Duodenal mucosa (tissue), 2 donors: ENCODE data around the gene SMC6.

Experiments
- H3K27ac ChIP-seq: one replicate; pipeline ENCODE4 v1.7.0; 2013; ENCODE audit warnings: low read depth, low read length
- H3K27me3 ChIP-seq, 2 donors: one replicate each; pipeline ENCODE4 v1.7.0; 2013; ENCODE audit warnings: low read length in 2 of 2, control low read depth in 1 of 2; ENCODE audit not compliant: insufficient read depth in 2 of 2, control insufficient read depth in 1 of 2
- H3K36me3 ChIP-seq, 2 donors: one replicate each; pipeline ENCODE4 v1.7.0; 2013; ENCODE audit warnings: low read length in 2 of 2, control low read depth in 1 of 2; ENCODE audit not compliant: insufficient read depth in 2 of 2, control insufficient read depth in 1 of 2
- H3K4me1 ChIP-seq, 2 donors: one replicate each; pipeline ENCODE4 v1.7.0; 2013; ENCODE audit warnings: low read length in 2 of 2, control low read depth in 1 of 2; ENCODE audit not compliant: insufficient read depth in 2 of 2, control insufficient read depth in 1 of 2
- H3K4me3 ChIP-seq, 2 donors: one replicate each; pipeline ENCODE4 v1.7.0; 2013; ENCODE audit warnings: low read length in 2 of 2, low read depth in 1 of 2
- H3K9ac ChIP-seq, 2 donors: one replicate each; pipeline ENCODE4 v1.7.0; 2013; ENCODE audit warnings: low read length in 2 of 2, low read depth in 1 of 2
- H3K9me3 ChIP-seq, 2 donors: one replicate each; pipeline ENCODE4 v1.7.0; 2013; ENCODE audit warnings: low read length in 2 of 2, control low read depth in 1 of 2; ENCODE audit not compliant: control insufficient read depth in 1 of 2

SMC6 gene

GRCh38 chr2:17763641-17764333, 10.2 kb upstream of the SMC6 start:
- H3K9me3 ChIP-seq = no peaks in the 10 kb centered on the region
- H3K4me1 ChIP-seq = no peaks in the 10 kb centered on the region
- no peak overlapping the region for H3K9ac ChIP-seq
- H3K27ac ChIP-seq = no peak overlapping the region
- no peaks in the 10 kb centered on the region for H3K27me3 ChIP-seq
- H3K4me3 ChIP-seq = no peak overlapping the region
- peaks cover 0 to 3% of the 10 kb centered on the region in 2 donors for H3K36me3 ChIP-seq

GRCh38 chr2:17762451-17762850, 8.8 kb upstream of the SMC6 start:
- no peak overlapping the region for H3K27ac ChIP-seq
- H3K27me3 ChIP-seq = no peaks in the 10 kb centered on the region

GRCh38 chr2:17759805-17760204, 6.2 kb upstream of the SMC6 start:
- Histone ChIP-seq H3K36me3 (no peaks in the 10 kb centered on the region), H3K9ac (no peak overlapping the region), H3K27ac (no peak overlapping the region), H3K27me3 (no peaks in the 10 kb centered on the region), H3K4me1 (peaks cover 4 to 5% of the 10 kb centered on the region in 2 donors), H3K4me3 (no peak overlapping the region), H3K9me3 (no peaks in the 10 kb centered on the region)

More at GRCh38 chr2:17762451-17762850, 8.8 kb upstream of the SMC6 start:
- Histone ChIP-seq H3K9ac (no peak overlapping the region), H3K4me1 (no peaks in the 10 kb centered on the region), H3K9me3 (no peaks in the 10 kb centered on the region), H3K4me3 (no peak overlapping the region), H3K36me3 (peaks cover 0 to 3% of the 10 kb centered on the region in 2 donors)

GRCh38 chr2:17758118-17758517, 4.5 kb upstream of the SMC6 start:
- no peak overlapping the region for H3K4me3 ChIP-seq
- no peaks in the 10 kb centered on the region for H3K9me3 ChIP-seq
- H3K27me3 ChIP-seq = no peaks in the 10 kb centered on the region
- no peak overlapping the region for H3K9ac ChIP-seq
- H3K4me1 ChIP-seq = peaks cover 9% of the 10 kb centered on the region in 2 donors
- H3K27ac ChIP-seq = no peak overlapping the region
- no peaks in the 10 kb centered on the region for H3K36me3 ChIP-seq

GRCh38 chr2:17757321-17757720, 3.7 kb upstream of the SMC6 start:
- no peaks in the 10 kb centered on the region for H3K36me3 ChIP-seq
- H3K27me3 ChIP-seq = no peaks in the 10 kb centered on the region
- no peaks in the 10 kb centered on the region for H3K9me3 ChIP-seq
- no peak overlapping the region for H3K9ac ChIP-seq
- peaks cover 14 to 16% of the 10 kb centered on the region in 2 donors for H3K4me1 ChIP-seq
- H3K27ac ChIP-seq = no peak overlapping the region
- no peak overlapping the region for H3K4me3 ChIP-seq

GRCh38 chr2:17756668-17757067, 3.1 kb upstream of the SMC6 start:
- Histone ChIP-seq H3K36me3 (no peaks in the 10 kb centered on the region), H3K4me1 (peaks cover 17 to 21% of the 10 kb centered on the region in 2 donors), H3K9ac (no peak overlapping the region), H3K27ac (no peak overlapping the region), H3K9me3 (no peaks in the 10 kb centered on the region), H3K27me3 (no peaks in the 10 kb centered on the region), H3K4me3 (no peak overlapping the region)

GRCh38 chr2:17754773-17755425, 1.3 kb upstream of the SMC6 start:
- H3K27ac ChIP-seq = no peak overlapping the region
- no peaks in the 10 kb centered on the region for H3K9me3 ChIP-seq
- H3K9ac ChIP-seq = peak overlapping the region; percentile 65 to 79
- no peaks in the 10 kb centered on the region for H3K36me3 ChIP-seq
- H3K4me1 ChIP-seq = peaks cover 17 to 26% of the 10 kb centered on the region in 2 donors
- H3K4me3 ChIP-seq = peak overlapping the region; percentile 85 to 89
- H3K27me3 ChIP-seq = no peaks in the 10 kb centered on the region

GRCh38 chr2:17752892-17753802, 463 bp downstream of the SMC6 start:
- Histone ChIP-seq H3K36me3 (no peaks in the 10 kb centered on the region), H3K4me3 (peak overlapping the region; percentile 85 to 89)

GRCh38 chr2:17752246-17752645, 1.4 kb downstream of the SMC6 start:
- Histone ChIP-seq H3K27me3 (no peaks in the 10 kb centered on the region), H3K9me3 (no peaks in the 10 kb centered on the region), H3K27ac (no peak overlapping the region), H3K9ac (peak overlapping the region in 1 of 2 donors; percentile 79), H3K36me3 (no peaks in the 10 kb centered on the region), H3K4me3 (peak overlapping the region; percentile 85 to 89), H3K4me1 (peaks cover 17 to 26% of the 10 kb centered on the region in 2 donors)

More at GRCh38 chr2:17752892-17753802, 463 bp downstream of the SMC6 start:
- no peaks in the 10 kb centered on the region for H3K9me3 ChIP-seq
- peak overlapping the region; percentile 68 for H3K27ac ChIP-seq
- peak overlapping the region; percentile 75 to 79 for H3K9ac ChIP-seq
- peaks cover 17 to 26% of the 10 kb centered on the region in 2 donors for H3K4me1 ChIP-seq
- H3K27me3 ChIP-seq = no peaks in the 10 kb centered on the region
